Measurements from ENCODE around the gene DLG3.

Gene DLG3

GRCh38 chrX:70525733-70526132 is 81.1 kb downstream of the DLG3 start:
- no peak for DNase-seq

DNA sequence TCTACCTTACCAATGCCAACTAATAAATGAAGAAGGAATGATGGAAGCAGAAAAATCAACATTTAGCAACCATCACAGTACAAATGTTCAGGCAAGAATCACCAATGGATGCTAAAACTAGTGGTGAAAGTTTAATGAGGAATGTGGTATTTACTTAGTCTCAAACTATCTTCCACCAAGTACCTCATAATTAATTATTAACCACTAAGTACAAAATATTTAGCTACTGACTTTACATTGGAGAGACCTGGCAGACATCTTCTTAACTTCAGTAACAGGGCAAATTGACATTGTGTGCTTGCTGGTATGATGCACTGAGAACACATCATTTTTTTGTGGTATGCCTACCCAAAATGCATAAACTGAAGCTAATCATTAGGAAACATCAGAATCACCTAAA is 82.4 kb downstream of the DLG3 start:
- no peak for DNase-seq

- no peak for DNase-seq
These were observed 83.1 kb downstream of the DLG3 start for GRCh38 chrX:70527610-70528345.

DNA sequence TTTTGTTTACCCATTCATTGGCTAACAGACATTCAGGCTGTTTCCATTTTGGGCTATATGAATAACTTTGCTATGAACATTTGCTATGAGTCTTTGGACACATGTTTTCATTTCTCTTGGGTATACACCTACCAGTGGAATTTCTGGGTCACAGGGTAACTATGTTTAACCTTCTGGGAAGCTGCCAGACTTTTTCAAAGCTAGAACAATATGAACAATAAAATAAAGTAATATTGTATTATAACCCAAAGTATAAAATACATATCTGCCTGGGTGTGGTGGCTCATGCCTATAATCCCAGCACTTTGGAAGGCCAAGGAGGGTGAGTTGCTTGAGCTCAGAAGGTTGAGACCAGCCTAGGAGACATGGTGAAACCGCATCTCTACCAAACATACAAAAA is 90.6 kb downstream of the DLG3 start:
- no peak for DNase-seq

GRCh38 chrX:70549429-70549828 is 104.8 kb downstream of the DLG3 start:
- no peak for DNase-seq

DNA sequence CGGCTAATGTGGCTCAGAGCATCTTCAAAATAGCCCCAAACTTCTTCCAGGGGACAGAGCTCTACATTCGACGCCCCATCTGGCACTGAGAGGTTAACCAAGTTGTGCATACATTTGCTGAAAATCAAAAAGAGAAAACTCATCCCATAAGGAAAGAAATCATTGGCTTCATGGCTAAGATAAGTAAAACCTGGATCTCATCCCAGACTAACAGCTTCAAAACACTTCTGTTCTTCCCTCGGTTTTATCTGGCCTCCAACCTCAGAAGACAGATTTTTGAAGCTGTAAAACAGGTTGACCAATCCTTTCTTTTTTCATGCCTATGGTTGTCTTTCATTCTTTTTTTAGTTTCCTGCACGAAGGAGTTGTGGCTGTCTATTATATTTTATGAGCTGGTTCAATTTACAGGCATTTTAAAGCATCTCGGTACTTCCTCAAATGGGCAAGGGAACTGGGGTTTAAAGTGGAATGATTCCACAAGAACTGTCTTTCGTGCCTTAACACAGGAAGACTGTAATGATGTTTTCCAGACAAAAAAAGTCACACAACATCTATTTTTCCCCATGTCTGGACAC is 107.6 kb downstream of the DLG3 start:
- no peak for DNase-seq

- no peak for DNase-seq
These were observed 108.9 kb downstream of the DLG3 start for GRCh38 chrX:70553516-70553915.

DNA sequence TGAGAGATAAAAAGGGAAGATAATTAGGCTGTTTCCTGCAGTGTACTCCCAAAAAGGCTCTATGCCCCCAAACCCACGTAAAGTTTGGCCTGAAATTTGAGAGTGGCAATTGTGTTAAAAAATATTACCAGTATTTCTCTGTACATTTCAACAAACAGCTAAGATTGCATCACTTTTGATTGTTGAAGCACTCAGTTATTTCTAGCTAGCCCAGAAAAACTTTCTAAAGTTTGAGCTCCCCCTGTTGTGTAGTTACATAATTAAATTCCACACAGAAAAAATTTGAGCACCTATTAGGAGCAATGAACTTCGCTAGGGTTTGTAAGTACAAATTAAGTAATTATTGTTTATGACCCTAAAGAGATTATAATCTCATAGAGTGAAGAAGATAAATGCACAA is 109.4 kb downstream of the DLG3 start:
- DNase-seq, result no peak

DNA sequence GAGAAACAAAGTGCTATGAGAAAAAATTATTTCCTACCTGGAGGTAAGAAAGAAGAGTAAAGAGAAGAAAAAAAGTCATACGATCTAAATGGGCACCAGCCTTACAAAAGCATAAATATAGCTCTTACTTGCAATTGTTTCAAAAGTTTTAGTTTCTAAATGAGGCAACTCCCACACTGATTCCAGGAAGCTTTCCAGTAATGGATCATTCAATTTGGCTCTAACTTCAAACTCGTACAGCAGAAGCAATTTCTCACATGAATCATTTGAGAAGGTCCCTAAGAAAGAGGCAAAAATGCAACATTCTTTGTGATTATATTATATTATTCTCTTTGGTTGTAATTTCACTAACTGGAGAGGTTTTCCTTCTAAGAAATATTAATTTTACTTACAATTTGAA is 109.9 kb downstream of the DLG3 start:
- DNase-seq, result no peak

DNA sequence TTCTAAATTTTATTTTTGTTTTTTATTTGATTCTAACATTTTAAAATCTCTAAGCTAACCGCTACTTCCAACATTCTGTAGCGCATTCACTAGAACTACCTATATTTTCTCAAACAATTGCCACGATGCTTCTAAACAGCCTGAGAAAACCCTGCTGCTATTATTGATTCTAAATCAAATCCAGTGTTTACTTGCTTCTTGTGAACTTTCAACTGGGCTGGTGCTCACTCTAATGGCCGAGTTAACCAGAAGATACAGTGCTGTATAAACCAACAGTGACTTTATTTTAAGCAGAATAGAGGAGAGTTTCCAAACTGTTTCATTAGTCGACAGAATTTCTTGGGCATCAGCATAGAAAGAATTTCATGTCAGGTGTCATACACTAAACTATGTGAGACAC is 110.3 kb downstream of the DLG3 start:
- no peak for DNase-seq

Data from T-helper 9 cell (primary cell).